ENCODE results near the gene CCNY.

Gene CCNY

GRCh38 chr10:35328404-35329037 is 7.8 kb upstream of the CCNY start:
- DNase-seq = no peak
- in situ Hi-C loops (cut with HindIII; ENCODE audit: low pct_ligation_motif_present, low pct_unique_long_range_greater_than_20kb, low sequenced_read_pairs) = no loop called here

GRCh38 chr10:35329520-35329919 is 6.8 kb upstream of the CCNY start:
- DNase-seq = no peak
- in situ Hi-C loops (cut with HindIII; ENCODE audit: low pct_ligation_motif_present, low pct_unique_long_range_greater_than_20kb, low sequenced_read_pairs) = no loop called here

GRCh38 chr10:35331894-35332640 is 4.2 kb upstream of the CCNY start:
- peak; percentile 84 for DNase-seq
- in situ Hi-C loops (cut with HindIII; ENCODE audit: low pct_ligation_motif_present, low pct_unique_long_range_greater_than_20kb, low sequenced_read_pairs) = no loop called here

- in situ Hi-C loops (cut with HindIII; ENCODE audit: low pct_ligation_motif_present, low pct_unique_long_range_greater_than_20kb, low sequenced_read_pairs) = no loop called here
- DNase-seq = no peak
Measured at GRCh38 chr10:35334297-35334696, 2.0 kb upstream of the CCNY start.

- in situ Hi-C loops (cut with HindIII; ENCODE audit: low pct_ligation_motif_present, low pct_unique_long_range_greater_than_20kb, low sequenced_read_pairs) = no loop called here
- DNase-seq = peak; percentile 42
Measured at GRCh38 chr10:35335133-35336083, 901 bp upstream of the CCNY start.

- peak; percentile 31 for DNase-seq
- in situ Hi-C loops (cut with HindIII; ENCODE audit: low pct_ligation_motif_present, low pct_unique_long_range_greater_than_20kb, low sequenced_read_pairs) = no loop called here
Measured at GRCh38 chr10:35336921-35337823, 863 bp downstream of the CCNY start.

- in situ Hi-C loops (cut with HindIII; ENCODE audit: low pct_ligation_motif_present, low pct_unique_long_range_greater_than_20kb, low sequenced_read_pairs) = no loop called here
- DNase-seq = no peak
Measured at GRCh38 chr10:35339942-35340341, 3.6 kb downstream of the CCNY start.

GRCh38 chr10:35340975-35341374 is 4.7 kb downstream of the CCNY start:
- no peak for DNase-seq

GRCh38 chr10:35341521-35341920 is 5.2 kb downstream of the CCNY start:
- DNase-seq = no peak
- in situ Hi-C loops (cut with HindIII; ENCODE audit: low pct_ligation_motif_present, low pct_unique_long_range_greater_than_20kb, low sequenced_read_pairs) = no loop called here

More at GRCh38 chr10:35340975-35341374, 4.7 kb downstream of the CCNY start:
- in situ Hi-C loops (cut with HindIII; ENCODE audit: low pct_ligation_motif_present, low pct_unique_long_range_greater_than_20kb, low sequenced_read_pairs) = no loop called here

- no peak for DNase-seq
- in situ Hi-C loops (cut with HindIII; ENCODE audit: low pct_ligation_motif_present, low pct_unique_long_range_greater_than_20kb, low sequenced_read_pairs) = no loop called here
Measured at GRCh38 chr10:35342183-35342753, 6.0 kb downstream of the CCNY start.

GRCh38 chr10:35343739-35344138 is 7.4 kb downstream of the CCNY start:
- DNase-seq = no peak
- in situ Hi-C loops (cut with HindIII; ENCODE audit: low pct_ligation_motif_present, low pct_unique_long_range_greater_than_20kb, low sequenced_read_pairs) = no loop called here

- in situ Hi-C loops (cut with HindIII; ENCODE audit: low pct_ligation_motif_present, low pct_unique_long_range_greater_than_20kb, low sequenced_read_pairs) = no loop called here
Measured at GRCh38 chr10:35345383-35345742, 9.1 kb downstream of the CCNY start.

GRCh38 chr10:35346248-35346647 is 9.9 kb downstream of the CCNY start:
- in situ Hi-C loops (cut with HindIII; ENCODE audit: low pct_ligation_motif_present, low pct_unique_long_range_greater_than_20kb, low sequenced_read_pairs) = no loop called here
- no peak for DNase-seq

More at GRCh38 chr10:35345383-35345742, 9.1 kb downstream of the CCNY start:
- no peak for DNase-seq

- in situ Hi-C loops (cut with HindIII; ENCODE audit: low pct_ligation_motif_present, low pct_unique_long_range_greater_than_20kb, low sequenced_read_pairs) = no loop called here
- DNase-seq = no peak
Measured at GRCh38 chr10:35347121-35347562, 10.8 kb downstream of the CCNY start.

- no peak for DNase-seq
- in situ Hi-C loops (cut with HindIII; ENCODE audit: low pct_ligation_motif_present, low pct_unique_long_range_greater_than_20kb, low sequenced_read_pairs) = no loop called here
Measured at GRCh38 chr10:35347899-35348608, 11.7 kb downstream of the CCNY start.

- in situ Hi-C loops (cut with HindIII; ENCODE audit: low pct_ligation_motif_present, low pct_unique_long_range_greater_than_20kb, low sequenced_read_pairs) = no loop called here
- no peak for DNase-seq
Measured at GRCh38 chr10:35348609-35349388, 12.5 kb downstream of the CCNY start.
